GM12878 (cell line): ENCODE measurements around the gene FSIP1. TPM values are rescaled to one million over a fixed set of nuclear protein-coding genes. Genes with fewer than 3 reads are reported as not detected.

Experiments used
- ATAC-seq: fragments of 200-7000 bp; cut with Tn5 transposase; 3 replicates; pipeline ENCODE4 v1.9.1; 2020; ENCODE audit warnings: mild to moderate bottlenecking, moderate library complexity
- BruUV-seq: library from RNA; stranded (reverse); fragments of 400-500 nt; replicated peaks from 2 replicates; lab custom pipeline; 2021; lab: Mats Ljungman, UMichigan
- CTCF ChIA-PET: fragments of 300-600 bp; sonication (Branson Sonifier 250); formaldehyde crosslinking; extraction: SDS; loops from one replicate; lab custom pipeline; 2021; ENCODE audit warnings: inconsistent platforms; lab: Yijun Ruan, JAX
- POLR2A ChIA-PET: fragments of 350-600 bp; formaldehyde crosslinking; extraction: SDS; loops from one replicate; lab custom pipeline; 2021; ENCODE audit warnings: inconsistent platforms; lab: Charles Lee
- RAD21 ChIA-PET: fragments of 300-600 bp; sonication (Branson Sonifier 250); formaldehyde crosslinking; loops from one replicate; lab custom pipeline; 2023; ENCODE audit warnings: antibody characterized with exemption; ENCODE audit not compliant: unreplicated experiment; lab: Charles Lee
- SMC1A ChIA-PET: fragments of 300-600 bp; sonication (Branson Sonifier 250); formaldehyde crosslinking; loops from one replicate; lab custom pipeline; 2023; ENCODE audit not compliant: unreplicated experiment, uncharacterized antibody; lab: Charles Lee
- DNase-seq: peaks from one replicate; pipeline ENCODE4 v3.0.0-alpha.2; 2011; ENCODE audit warnings: low read depth, low spot score
- FAIRE-seq: peaks from 3 replicates; lab custom pipeline; 2011; peaks lifted over from hg19 to GRCh38; lab: Jason Lieb, UNC
- H2AFZ ChIP-seq: 2 replicates; pipeline ENCODE4 v1.6.0; 2011; ENCODE audit warnings: low read depth, low read length, control low read depth; ENCODE audit not compliant: control insufficient read depth
- H3K27ac ChIP-seq: 2 replicates; pipeline ENCODE4 v1.5.1; 2011; ENCODE audit warnings: control low read depth; ENCODE audit not compliant: control insufficient read depth, insufficient read depth
- H3K27me3 ChIP-seq, 2 experiments: replicated peaks in 1 of 2; 2 replicates each; pipeline versions ENCODE4 v1.6.0 to v1.6.1; 2011; ENCODE audit warnings: low read length in 1 of 2; ENCODE audit not compliant: control insufficient read depth in 2 of 2, insufficient read depth in 2 of 2
- H3K36me3 ChIP-seq, 2 experiments: 2 replicates each; pipeline ENCODE4 v1.5.1; 2011; ENCODE audit warnings: low read length in 1 of 2; ENCODE audit not compliant: control insufficient read depth in 2 of 2, insufficient read depth in 2 of 2
- H3K4me1 ChIP-seq: 2 replicates; pipeline ENCODE4 v1.6.1; 2011; ENCODE audit warnings: mild to moderate bottlenecking, low read length, moderate library complexity, mixed read lengths; ENCODE audit not compliant: control insufficient read depth, insufficient read depth
- H3K4me2 ChIP-seq: 2 replicates; pipeline ENCODE4 v1.6.0; 2011; ENCODE audit warnings: control low read depth; ENCODE audit not compliant: control insufficient read depth, insufficient read depth
- H3K4me3 ChIP-seq: fragments of 200-600 bp; sonication (generic); 2 replicates; pipeline ENCODE4 v1.5.1; 2016
- H3K79me2 ChIP-seq: 2 replicates; pipeline ENCODE4 v1.6.0; 2011; ENCODE audit warnings: low read length; ENCODE audit not compliant: control insufficient read depth, insufficient read depth
- H3K9ac ChIP-seq: 2 replicates; pipeline ENCODE4 v1.8.0; 2011; ENCODE audit warnings: low read length, control low read depth, mixed read lengths; ENCODE audit not compliant: control insufficient read depth, insufficient read depth
- H3K9me3 ChIP-seq: replicated peaks from 3 replicates; pipeline ENCODE4 v1.5.1; 2011; ENCODE audit warnings: mild to moderate bottlenecking, low read length; ENCODE audit not compliant: control insufficient read depth, insufficient read depth
- H4K20me1 ChIP-seq: 2 replicates; pipeline ENCODE4 v1.6.0; 2011; ENCODE audit not compliant: control insufficient read depth, insufficient read depth
- ASH2L ChIP-seq: fragments of 300-600, 200-600 bp; sonication (generic); IDR thresholded peaks from 2 replicates; pipeline ENCODE4 v1.6.1; 2017; ENCODE audit warnings: low read depth, mild to moderate bottlenecking, borderline replicate concordance
- ETV6 ChIP-seq, 2 experiments: fragments of 450-650 bp in 1 of 2; IDR thresholded peaks in 1 of 2; conservative IDR thresholded peaks in 1 of 2; 2 replicates each; pipeline ENCODE4 v1.6.1; 2014; ENCODE audit warnings: antibody characterized with exemption in 1 of 2, borderline replicate concordance in 1 of 2, low read depth in 1 of 2, mild to moderate bottlenecking in 1 of 2, moderate library complexity in 1 of 2
- FOXK2 ChIP-seq: fragments of 450-650 bp; IDR thresholded peaks from 2 replicates; pipeline ENCODE4 v1.6.1; 2017; ENCODE audit warnings: mild to moderate bottlenecking, moderate library complexity
- MYB ChIP-seq: fragments of 150-350 bp; IDR thresholded peaks from 2 replicates; pipeline ENCODE4 v1.6.1; 2014; ENCODE audit warnings: mild to moderate bottlenecking, low read depth, low read length, borderline replicate concordance
- SIN3A ChIP-seq: IDR thresholded peaks from 2 replicates; pipeline ENCODE4 v1.6.1; 2012; ENCODE audit warnings: low read depth, low read length, improper control_type of control experiment
- WGBS: methylation state at CpG from one replicate; pipeline ENCODE4 v1.1.6; 2016; ENCODE audit warnings: low lambda C conversion rate; ENCODE audit not compliant: insufficient replicate concordance, insufficient coverage; ENCODE audit errors: missing lambda C conversion rate; 5-methylcytosine and 5-hydroxymethylcytosine counted together
- in situ Hi-C: fragments of 300-500 bp; cut with MboI; formaldehyde crosslinking; loops from 9 replicates; pipeline ENCODE4 v1.14.3; 2018; ENCODE audit warnings: mixed read lengths
- intact Hi-C: fragments of 100-400 bp; cut with micrococcal nuclease; formaldehyde crosslinking; loops from one replicate; pipeline ENCODE4 v1.14.2; 2022; ENCODE audit not compliant: unreplicated experiment
- polyA plus RNA-seq, 11 experiments: library from polyadenylated mRNA; depleted of rRNA in 4 of 11; unstranded in 6 of 11; stranded (reverse) in 5 of 11; fragments of >200 nt; fragmentation: Nextera tagmentation in 4 of 11; fragmentation: Illumina TruSeq in 1 of 11; extraction: Ambion mirVana in 4 of 11; extraction: Trizol in 1 of 11; gene quantifications; 1 replicate in 1 of 11; 2 replicates in 10 of 11; pipeline versions ENCODE4 v1.2.1 to v1.2.3, GENCODE V29; 2011 to 2016; ENCODE audit warnings: inconsistent platforms in 2 of 11, missing spikeins in 2 of 11, low read depth in 1 of 11
- total RNA-seq, 4 experiments: library from RNA; depleted of rRNA in 3 of 4; stranded (reverse); fragments of >200 nt in 3 of 4; fragmentation: Illumina TruSeq in 1 of 4; extraction: Trizol in 1 of 4; gene quantifications; 2 replicates each; pipeline versions ENCODE4 v1.2.1 to v1.2.3, GENCODE V29; 2013 to 2021
- TF ChIP-seq, protein P1 (sequence below): fragments of 450-650 bp; IDR thresholded peaks from 2 replicates; pipeline ENCODE4 v1.6.1; 2018; ENCODE audit warnings: mild to moderate bottlenecking, low read depth, moderate library complexity; ENCODE audit not compliant: partially characterized antibody
- TF ChIP-seq, protein P2 (sequence below): fragments of 450-650 bp; conservative IDR thresholded peaks from 2 replicates; pipeline ENCODE4 v1.6.1; 2017; ENCODE audit warnings: mild to moderate bottlenecking, moderate library complexity
- TF ChIP-seq, protein P3 (sequence below): fragments of 450-650 bp; formaldehyde crosslinking; IDR thresholded peaks from 2 replicates; pipeline ENCODE4 v1.4.0; 2020; ENCODE audit warnings: mild to moderate bottlenecking, moderate library complexity

FSIP1 gene
- total and polyA plus RNA-seq, 10 of the 15 experiments (the other 5 are each of a cell fraction or from before 2014, with no cell fraction given) = 0.15 to 0.67 (median 0.35) TPM

DNA sequence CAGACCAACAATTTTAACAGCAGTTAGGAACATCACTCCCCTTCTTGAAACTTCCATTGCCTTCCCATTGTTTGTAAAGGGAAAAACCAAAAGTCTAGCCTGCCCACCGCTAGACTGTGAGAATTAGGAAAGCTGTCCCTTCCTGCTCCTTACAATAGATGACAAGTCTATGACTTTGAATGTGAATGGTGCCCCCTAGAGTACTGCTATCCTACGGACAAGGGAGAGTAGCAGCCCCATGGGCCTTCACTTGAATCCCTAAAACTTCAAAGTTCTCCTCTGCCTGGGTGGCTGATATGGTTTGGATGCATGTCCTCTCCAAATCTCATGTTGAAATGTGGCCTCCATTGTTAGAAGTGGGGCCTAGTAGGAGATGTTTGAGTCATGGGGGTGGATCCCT is 41.0 kb upstream of the FSIP1 start (continued):
- TF ChIP-seq, protein P1, sequence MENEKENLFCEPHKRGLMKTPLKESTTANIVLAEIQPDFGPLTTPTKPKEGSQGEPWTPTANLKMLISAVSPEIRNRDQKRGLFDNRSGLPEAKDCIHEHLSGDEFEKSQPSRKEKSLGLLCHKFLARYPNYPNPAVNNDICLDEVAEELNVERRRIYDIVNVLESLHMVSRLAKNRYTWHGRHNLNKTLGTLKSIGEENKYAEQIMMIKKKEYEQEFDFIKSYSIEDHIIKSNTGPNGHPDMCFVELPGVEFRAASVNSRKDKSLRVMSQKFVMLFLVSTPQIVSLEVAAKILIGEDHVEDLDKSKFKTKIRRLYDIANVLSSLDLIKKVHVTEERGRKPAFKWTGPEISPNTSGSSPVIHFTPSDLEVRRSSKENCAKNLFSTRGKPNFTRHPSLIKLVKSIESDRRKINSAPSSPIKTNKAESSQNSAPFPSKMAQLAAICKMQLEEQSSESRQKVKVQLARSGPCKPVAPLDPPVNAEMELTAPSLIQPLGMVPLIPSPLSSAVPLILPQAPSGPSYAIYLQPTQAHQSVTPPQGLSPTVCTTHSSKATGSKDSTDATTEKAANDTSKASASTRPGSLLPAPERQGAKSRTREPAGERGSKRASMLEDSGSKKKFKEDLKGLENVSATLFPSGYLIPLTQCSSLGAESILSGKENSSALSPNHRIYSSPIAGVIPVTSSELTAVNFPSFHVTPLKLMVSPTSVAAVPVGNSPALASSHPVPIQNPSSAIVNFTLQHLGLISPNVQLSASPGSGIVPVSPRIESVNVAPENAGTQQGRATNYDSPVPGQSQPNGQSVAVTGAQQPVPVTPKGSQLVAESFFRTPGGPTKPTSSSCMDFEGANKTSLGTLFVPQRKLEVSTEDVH = no peak
- TF ChIP-seq, protein P2, sequence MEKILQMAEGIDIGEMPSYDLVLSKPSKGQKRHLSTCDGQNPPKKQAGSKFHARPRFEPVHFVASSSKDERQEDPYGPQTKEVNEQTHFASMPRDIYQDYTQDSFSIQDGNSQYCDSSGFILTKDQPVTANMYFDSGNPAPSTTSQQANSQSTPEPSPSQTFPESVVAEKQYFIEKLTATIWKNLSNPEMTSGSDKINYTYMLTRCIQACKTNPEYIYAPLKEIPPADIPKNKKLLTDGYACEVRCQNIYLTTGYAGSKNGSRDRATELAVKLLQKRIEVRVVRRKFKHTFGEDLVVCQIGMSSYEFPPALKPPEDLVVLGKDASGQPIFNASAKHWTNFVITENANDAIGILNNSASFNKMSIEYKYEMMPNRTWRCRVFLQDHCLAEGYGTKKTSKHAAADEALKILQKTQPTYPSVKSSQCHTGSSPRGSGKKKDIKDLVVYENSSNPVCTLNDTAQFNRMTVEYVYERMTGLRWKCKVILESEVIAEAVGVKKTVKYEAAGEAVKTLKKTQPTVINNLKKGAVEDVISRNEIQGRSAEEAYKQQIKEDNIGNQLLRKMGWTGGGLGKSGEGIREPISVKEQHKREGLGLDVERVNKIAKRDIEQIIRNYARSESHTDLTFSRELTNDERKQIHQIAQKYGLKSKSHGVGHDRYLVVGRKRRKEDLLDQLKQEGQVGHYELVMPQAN = no peak
- TF ChIP-seq ASH2L (no peak), SIN3A (no peak)

DNA sequence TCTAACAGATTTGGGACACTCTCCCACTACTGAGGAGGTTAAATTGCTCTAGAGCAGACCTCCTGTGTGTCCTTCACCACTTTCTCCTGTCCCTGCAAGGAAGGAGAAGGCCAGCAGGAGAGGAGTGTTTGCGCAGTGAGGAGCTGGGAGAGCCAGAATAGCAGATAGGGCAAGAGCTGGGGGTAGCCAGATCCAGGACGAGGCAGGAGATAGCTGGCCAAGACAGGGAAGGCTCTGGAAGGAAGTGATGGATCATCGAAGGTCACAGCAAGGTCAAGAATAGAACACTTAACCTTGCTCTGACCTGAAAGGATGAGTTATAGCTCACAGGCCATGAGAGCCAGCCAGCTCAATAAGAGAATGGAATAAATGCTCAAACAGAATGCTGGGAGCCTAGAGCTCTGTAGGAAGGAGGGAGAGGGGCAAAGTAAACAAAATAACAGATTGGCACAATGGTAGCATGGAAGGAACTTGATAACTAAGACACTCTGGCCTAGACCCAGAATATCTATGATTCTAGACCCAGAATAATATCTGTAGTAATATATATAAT is 37.5 kb upstream of the FSIP1 start:
- Histone ChIP-seq H2AFZ (no peak overlapping the region), H3K9me3 (no peaks in the 10 kb centered on the region), H3K4me1 (no peaks in the 10 kb centered on the region), H3K9ac (no peak overlapping the region), H3K27ac (no peak overlapping the region), H3K4me2 (no peak overlapping the region), H3K27me3 (no peaks in the 10 kb centered on the region; a peak in 1 of 4 replicates), H3K36me3 (no peaks in the 10 kb centered on the region)
- ChIA-PET SMC1A (interaction anchor here (0.8 to 1.2 kb wide), 3 partner anchors 26 to 54 kb away, joined by 3 to 4 read pairs (median 3); no protein-coding TSS in a partner anchor), POLR2A (interaction anchor here (1.1 kb wide), 1 partner anchor 9 kb away, joined by 3 read pairs; no protein-coding TSS in a partner anchor)
- 11% methylated on average over 3 of the region's 3 CpGs for WGBS
- in situ Hi-C loops = no loop called here
- BruUV-seq = no TSS peak
- no peak for DNase-seq
- TF ChIP-seq FOXK2 = no peak
- TF ChIP-seq, protein P3, sequence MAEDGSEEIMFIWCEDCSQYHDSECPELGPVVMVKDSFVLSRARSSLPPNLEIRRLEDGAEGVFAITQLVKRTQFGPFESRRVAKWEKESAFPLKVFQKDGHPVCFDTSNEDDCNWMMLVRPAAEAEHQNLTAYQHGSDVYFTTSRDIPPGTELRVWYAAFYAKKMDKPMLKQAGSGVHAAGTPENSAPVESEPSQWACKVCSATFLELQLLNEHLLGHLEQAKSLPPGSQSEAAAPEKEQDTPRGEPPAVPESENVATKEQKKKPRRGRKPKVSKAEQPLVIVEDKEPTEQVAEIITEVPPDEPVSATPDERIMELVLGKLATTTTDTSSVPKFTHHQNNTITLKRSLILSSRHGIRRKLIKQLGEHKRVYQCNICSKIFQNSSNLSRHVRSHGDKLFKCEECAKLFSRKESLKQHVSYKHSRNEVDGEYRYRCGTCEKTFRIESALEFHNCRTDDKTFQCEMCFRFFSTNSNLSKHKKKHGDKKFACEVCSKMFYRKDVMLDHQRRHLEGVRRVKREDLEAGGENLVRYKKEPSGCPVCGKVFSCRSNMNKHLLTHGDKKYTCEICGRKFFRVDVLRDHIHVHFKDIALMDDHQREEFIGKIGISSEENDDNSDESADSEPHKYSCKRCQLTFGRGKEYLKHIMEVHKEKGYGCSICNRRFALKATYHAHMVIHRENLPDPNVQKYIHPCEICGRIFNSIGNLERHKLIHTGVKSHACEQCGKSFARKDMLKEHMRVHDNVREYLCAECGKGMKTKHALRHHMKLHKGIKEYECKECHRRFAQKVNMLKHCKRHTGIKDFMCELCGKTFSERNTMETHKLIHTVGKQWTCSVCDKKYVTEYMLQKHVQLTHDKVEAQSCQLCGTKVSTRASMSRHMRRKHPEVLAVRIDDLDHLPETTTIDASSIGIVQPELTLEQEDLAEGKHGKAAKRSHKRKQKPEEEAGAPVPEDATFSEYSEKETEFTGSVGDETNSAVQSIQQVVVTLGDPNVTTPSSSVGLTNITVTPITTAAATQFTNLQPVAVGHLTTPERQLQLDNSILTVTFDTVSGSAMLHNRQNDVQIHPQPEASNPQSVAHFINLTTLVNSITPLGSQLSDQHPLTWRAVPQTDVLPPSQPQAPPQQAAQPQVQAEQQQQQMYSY (CRISPR knock-in tag) = no peak
- no peak for TF ChIP-seq MYB
- no peak for TF ChIP-seq ETV6 (conservative IDR thresholded peaks at IDR 0.05 in 1 of 2, IDR thresholded peaks at IDR 0.05 in 1 of 2; ENCODE audit: borderline replicate concordance in 1 of 2, low read depth in 1 of 2)
- no peak for TF ChIP-seq SIN3A
- TF ChIP-seq, all 136 proteins: peak for 0
- Histone ChIP-seq H4K20me1 (no peaks in the 10 kb centered on the region), H3K79me2 (no peaks in the 10 kb centered on the region), H3K4me3 (no peak overlapping the region)
- ATAC-seq = no peak
- no peak for FAIRE-seq
- RAD21 ChIA-PET = interaction anchor here (1.0 kb wide), 1 partner anchor 14 kb away, joined by 4 read pairs; no protein-coding TSS in a partner anchor
- intact Hi-C loops = no loop called here
- CTCF ChIA-PET = interaction anchor here (1.1 to 1.4 kb wide), 3 partner anchors 11 to 54 kb away, joined by 3 to 6 read pairs (median 3); no protein-coding TSS in a partner anchor
